Subcutaneous abdominal adipose tissue (tissue), 5 donors: ENCODE measurements around the gene ABHD8.

Experiments
- H3K27ac ChIP-seq: one replicate; pipeline ENCODE4 v1.7.0; 2013; ENCODE audit warnings: low read depth, mild to moderate bottlenecking, inconsistent platforms, low read length, moderate library complexity
- H3K27me3 ChIP-seq, 5 donors: one replicate each; pipeline ENCODE4 v1.7.0; 2013; ENCODE audit warnings: low read length in 5 of 5, inconsistent platforms in 1 of 5; ENCODE audit not compliant: control insufficient read depth in 5 of 5, insufficient read depth in 4 of 5
- H3K36me3 ChIP-seq, 5 donors: one replicate each; pipeline ENCODE4 v1.7.0; 2013; ENCODE audit warnings: low read length in 5 of 5; ENCODE audit not compliant: control insufficient read depth in 5 of 5, insufficient read depth in 5 of 5
- H3K4me1 ChIP-seq, 5 donors: one replicate each; pipeline ENCODE4 v1.7.0; 2013; ENCODE audit warnings: low read length in 5 of 5, mild to moderate bottlenecking in 3 of 5, moderate library complexity in 1 of 5; ENCODE audit not compliant: control insufficient read depth in 5 of 5, insufficient read depth in 5 of 5
- H3K4me3 ChIP-seq, 5 donors: one replicate each; pipeline ENCODE4 v1.7.0; 2013; ENCODE audit warnings: low read length in 5 of 5, low read depth in 1 of 5
- H3K9ac ChIP-seq, 5 donors: one replicate each; pipeline ENCODE4 v1.7.0; 2013; ENCODE audit warnings: low read length in 5 of 5, mild to moderate bottlenecking in 4 of 5, moderate library complexity in 3 of 5
- H3K9me3 ChIP-seq, 5 donors: one replicate each; pipeline ENCODE4 v1.7.0; 2013; ENCODE audit warnings: low read length in 5 of 5; ENCODE audit not compliant: control insufficient read depth in 5 of 5
- donor health status: healthy.
- donor health status: healthy.
- donor health status: healthy.
- donor health status: healthy.
- donor health status: healthy.

The ABHD8 gene

GRCh38 chr19:17242431-17243208, 60.6 kb downstream of the ABHD8 start:
- Histone ChIP-seq H3K4me3 (peak overlapping the region; percentile 11 to 91 (median 84)), H3K27ac (peak overlapping the region; percentile 89), H3K36me3 (peaks cover 0 to 16% (median 7%) of the 10 kb centered on the region in 5 donors), H3K27me3 (no peaks in the 10 kb centered on the region), H3K4me1 (peaks cover 2 to 63% (median 58%) of the 10 kb centered on the region in 5 donors), H3K9me3 (no peaks in the 10 kb centered on the region), H3K9ac (peak overlapping the region; percentile 21 to 92 (median 68))
